BE2C (cell line): Measurements from ENCODE around the gene PDSS2.
A peak's percentile ranks its signal among the peaks of the same experiment; 100 is the strongest.

Experiments
- DNase-seq: peaks from one replicate; pipeline ENCODE4 v3.0.0-alpha.2; 2020
- H3K27me3 ChIP-seq: fragments of 250-450 bp; sonication (Bioruptor Pico); 2 replicates; pipeline ENCODE4 v1.5.1; 2020; ENCODE audit warnings: mild to moderate bottlenecking
- H3K36me3 ChIP-seq: fragments of 250-450 bp; sonication (Bioruptor Pico); 2 replicates; pipeline ENCODE4 v1.5.1; 2020; ENCODE audit warnings: mild to moderate bottlenecking
- H3K4me1 ChIP-seq: fragments of 250-450 bp; sonication (Bioruptor Pico); 2 replicates; pipeline ENCODE4 v1.5.1; 2020
- H3K4me3 ChIP-seq: 2 replicates; pipeline ENCODE4 v1.5.1; 2011; ENCODE audit warnings: low read depth, low read length
- H3K9me3 ChIP-seq: fragments of 250-450 bp; sonication (Bioruptor Pico); 2 replicates; pipeline ENCODE4 v1.5.1; 2020
- TF ChIP-seq, protein P1 (sequence below): IDR thresholded peaks from 2 replicates; pipeline ENCODE4 v1.5.1; 2012; ENCODE audit warnings: mild to moderate bottlenecking, low read depth, low read length

PDSS2 gene

GRCh38 chr6:107192830-107193229 is 266.5 kb downstream of the PDSS2 start:
- Histone ChIP-seq H3K36me3 (no peaks in the 10 kb centered on the region), H3K4me3 (no peak overlapping the region), H3K27me3 (no peaks in the 10 kb centered on the region), H3K4me1 (no peaks in the 10 kb centered on the region), H3K9me3 (no peaks in the 10 kb centered on the region)
- DNase-seq: no peak
- TF ChIP-seq, protein P1, sequence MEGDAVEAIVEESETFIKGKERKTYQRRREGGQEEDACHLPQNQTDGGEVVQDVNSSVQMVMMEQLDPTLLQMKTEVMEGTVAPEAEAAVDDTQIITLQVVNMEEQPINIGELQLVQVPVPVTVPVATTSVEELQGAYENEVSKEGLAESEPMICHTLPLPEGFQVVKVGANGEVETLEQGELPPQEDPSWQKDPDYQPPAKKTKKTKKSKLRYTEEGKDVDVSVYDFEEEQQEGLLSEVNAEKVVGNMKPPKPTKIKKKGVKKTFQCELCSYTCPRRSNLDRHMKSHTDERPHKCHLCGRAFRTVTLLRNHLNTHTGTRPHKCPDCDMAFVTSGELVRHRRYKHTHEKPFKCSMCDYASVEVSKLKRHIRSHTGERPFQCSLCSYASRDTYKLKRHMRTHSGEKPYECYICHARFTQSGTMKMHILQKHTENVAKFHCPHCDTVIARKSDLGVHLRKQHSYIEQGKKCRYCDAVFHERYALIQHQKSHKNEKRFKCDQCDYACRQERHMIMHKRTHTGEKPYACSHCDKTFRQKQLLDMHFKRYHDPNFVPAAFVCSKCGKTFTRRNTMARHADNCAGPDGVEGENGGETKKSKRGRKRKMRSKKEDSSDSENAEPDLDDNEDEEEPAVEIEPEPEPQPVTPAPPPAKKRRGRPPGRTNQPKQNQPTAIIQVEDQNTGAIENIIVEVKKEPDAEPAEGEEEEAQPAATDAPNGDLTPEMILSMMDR: no peak

DNA sequence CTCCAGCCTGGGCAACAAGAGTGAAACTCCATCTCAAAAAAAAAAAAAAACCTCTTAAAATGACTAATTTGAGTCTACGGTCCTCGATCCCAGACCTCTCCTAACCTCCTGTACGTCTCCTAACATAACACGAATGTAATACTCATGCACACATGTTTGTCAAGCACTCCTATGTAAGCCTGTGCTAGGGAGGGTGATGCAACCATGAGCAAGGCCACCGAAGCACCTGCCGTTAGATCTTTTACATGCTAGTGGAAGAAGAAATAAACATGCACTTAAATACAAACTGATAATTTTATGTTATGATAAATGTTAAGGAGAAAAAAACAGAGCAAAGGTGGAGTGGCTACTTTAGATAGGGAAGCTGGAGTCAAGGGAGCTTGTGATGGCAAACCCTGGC is 271.7 kb downstream of the PDSS2 start:
- no peak overlapping the region for H3K4me3 ChIP-seq
- TF ChIP-seq, protein P1: no peak
- peaks cover 12% of the 10 kb centered on the region for H3K4me1 ChIP-seq
- no peaks in the 10 kb centered on the region for H3K36me3 ChIP-seq
- no peaks in the 10 kb centered on the region for H3K9me3 ChIP-seq
- no peaks in the 10 kb centered on the region for H3K27me3 ChIP-seq
- no peak for DNase-seq

DNA sequence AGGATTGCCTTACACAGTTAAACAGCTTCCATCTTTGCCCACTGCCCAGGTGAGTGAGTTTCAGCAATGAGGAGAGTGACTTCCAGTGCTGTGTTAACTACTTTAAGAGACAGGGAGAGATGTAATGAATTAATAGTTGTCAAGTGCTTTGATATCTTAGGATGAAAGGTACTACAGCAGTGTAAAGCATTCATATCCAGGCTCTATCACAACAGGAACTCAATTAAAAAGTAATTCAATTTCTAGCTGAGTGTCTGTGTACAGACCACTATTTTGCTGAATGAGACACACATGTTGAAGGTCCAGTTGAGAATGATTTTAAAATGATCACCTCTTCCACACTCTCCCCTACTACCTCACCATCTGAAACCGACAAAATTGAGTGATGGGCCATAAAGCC is 273.3 kb downstream of the PDSS2 start:
- Histone ChIP-seq H3K4me3 (no peak overlapping the region), H3K27me3 (no peaks in the 10 kb centered on the region), H3K9me3 (no peaks in the 10 kb centered on the region), H3K4me1 (peaks cover 12% of the 10 kb centered on the region), H3K36me3 (no peaks in the 10 kb centered on the region)
- TF ChIP-seq, protein P1: no peak
- no peak for DNase-seq

DNA sequence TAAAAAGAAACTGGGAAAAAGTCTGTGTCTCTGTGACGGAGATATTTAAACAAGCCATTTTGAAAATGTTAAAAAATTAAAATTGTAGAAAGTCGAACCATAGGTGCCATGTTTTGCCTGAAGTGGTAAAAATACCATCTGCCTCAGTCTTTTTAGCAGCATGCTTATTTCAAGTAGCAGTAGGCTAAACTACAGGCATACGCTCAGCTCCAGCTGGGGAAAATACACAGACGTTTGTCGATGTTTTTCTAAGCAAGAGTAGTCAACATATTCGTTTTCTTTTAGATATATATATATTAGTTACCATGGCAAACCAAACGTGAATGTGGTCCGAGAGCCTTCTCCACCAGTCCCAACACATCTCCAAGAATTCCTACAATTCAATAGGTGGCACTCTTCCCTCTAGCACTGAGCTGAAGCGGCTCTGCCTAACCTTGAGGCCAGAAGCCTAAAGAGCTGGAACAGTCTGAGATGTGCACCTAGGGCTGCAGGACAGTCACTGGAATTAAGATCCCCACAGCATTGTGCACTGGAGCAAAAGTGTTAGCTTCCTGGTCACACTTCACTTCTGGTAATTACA is 273.9 kb downstream of the PDSS2 start:
- Histone ChIP-seq H3K36me3 (no peaks in the 10 kb centered on the region), H3K9me3 (no peaks in the 10 kb centered on the region), H3K4me1 (peaks cover 12% of the 10 kb centered on the region), H3K4me3 (no peak overlapping the region), H3K27me3 (no peaks in the 10 kb centered on the region)
- peak; percentile 54 for DNase-seq
- TF ChIP-seq, protein P1: peak; percentile 75

DNA sequence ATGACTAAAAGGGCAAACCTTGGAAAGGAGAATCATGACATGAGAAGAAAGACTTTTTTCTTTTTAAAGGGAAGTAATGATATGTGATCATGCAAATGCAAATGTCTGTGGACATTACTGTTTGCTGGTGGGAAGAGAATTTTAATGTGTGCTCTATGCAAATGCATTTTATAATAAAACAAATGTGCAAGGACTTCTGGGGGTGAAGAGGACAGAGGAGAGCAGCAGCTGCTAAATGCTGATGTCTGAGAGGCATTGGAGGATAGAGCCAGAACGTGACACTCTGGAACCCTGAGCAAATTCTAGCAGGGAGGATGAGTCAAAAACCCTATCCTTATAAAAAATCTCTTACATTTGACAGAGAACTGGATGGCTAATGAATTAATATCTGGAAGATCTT is 274.9 kb downstream of the PDSS2 start:
- no peaks in the 10 kb centered on the region for H3K27me3 ChIP-seq
- TF ChIP-seq, protein P1: no peak
- H3K36me3 ChIP-seq: no peaks in the 10 kb centered on the region
- peaks cover 12% of the 10 kb centered on the region for H3K4me1 ChIP-seq
- DNase-seq: no peak
- no peaks in the 10 kb centered on the region for H3K9me3 ChIP-seq
- no peak overlapping the region for H3K4me3 ChIP-seq

DNA sequence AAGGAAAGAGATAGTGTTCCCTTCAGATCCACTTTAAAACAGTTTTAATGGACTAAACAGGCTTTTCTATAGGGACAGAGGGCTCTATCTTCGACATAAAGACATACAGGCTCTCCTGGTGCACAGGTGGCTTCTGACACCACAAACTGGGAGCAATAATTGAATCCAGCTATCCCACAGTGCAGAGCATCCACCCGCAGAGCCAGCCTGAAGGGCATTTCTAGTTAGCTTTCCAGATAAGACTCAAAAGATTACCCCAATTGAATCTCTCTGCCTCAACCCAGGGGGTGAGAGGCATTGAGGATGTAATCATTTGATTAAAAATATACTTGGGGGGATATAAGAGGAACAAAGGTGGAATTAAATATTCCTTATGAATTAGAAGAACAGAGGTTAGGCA is 279.3 kb downstream of the PDSS2 start:
- Histone ChIP-seq H3K4me1 (no peaks in the 10 kb centered on the region), H3K27me3 (no peaks in the 10 kb centered on the region), H3K36me3 (no peaks in the 10 kb centered on the region), H3K9me3 (no peaks in the 10 kb centered on the region), H3K4me3 (no peak overlapping the region)
- TF ChIP-seq, protein P1: no peak
- DNase-seq: no peak
